Measurements from ENCODE around the gene MALRD1. TPM values are rescaled to one million over a fixed set of nuclear protein-coding genes. Genes with fewer than 3 reads are reported as not detected.

MALRD1 gene
- total and polyA plus RNA-seq, 2 donors (not counting 1 experiment from before 2014, with no cell fraction given): 0.62 to 1.7 TPM

- Histone ChIP-seq H3K27me3 (ENCODE audit: control insufficient read depth, insufficient read depth, low read length) (no peaks in the 10 kb centered on the region), H3K9ac (ENCODE audit: insufficient read depth, low read length) (no peak overlapping the region), H3K9me3 (ENCODE audit: control insufficient read depth, insufficient read depth, low read depth, low read length) (no peaks in the 10 kb centered on the region), H3K36me3 (ENCODE audit: control insufficient read depth, insufficient read depth, low read length) (no peaks in the 10 kb centered on the region), H3K79me2 (ENCODE audit: control insufficient read depth, insufficient read depth, low read length) (no peaks in the 10 kb centered on the region), H3K27ac (ENCODE audit: insufficient read depth, low read length) (no peak overlapping the region), H2AFZ (ENCODE audit: low read length) (no peak overlapping the region), H3K4me2 (ENCODE audit: extremely low read depth, insufficient read depth, low read length) (no peak overlapping the region), H4K20me1 (ENCODE audit: control insufficient read depth, extremely low read depth, insufficient read depth, low read length) (no peaks in the 10 kb centered on the region), H3K4me3 (replicated peaks in 1 of 4; ENCODE audit: control extremely low read depth in 1 of 4, insufficient read depth in 1 of 4, low read depth in 3 of 4, low read length in 4 of 4) (no peak overlapping the region), H3K4me1 (ENCODE audit: control insufficient read depth, extremely low read depth, insufficient read depth, low read length) (no peaks in the 10 kb centered on the region)
- TF ChIP-seq CTCF (conservative IDR thresholded peaks at IDR 0.05 in 1 of 2, IDR thresholded peaks at IDR 0.05 in 1 of 2; ENCODE audit: low read depth in 1 of 2, low read length in 2 of 2) (no peak), EZH2 (IDR thresholded peaks at IDR 0.05; ENCODE audit: low read length, missing control alignments) (no peak)
- DNase-seq (ENCODE audit: low read depth in 2 of 2): no peak
These were observed 280.9 kb downstream of the MALRD1 start for GRCh38 chr10:19329475-19329874.

GRCh38 chr10:19332304-19332703 lies 283.7 kb downstream of the MALRD1 start:
- no peaks in the 10 kb centered on the region for H3K4me1 ChIP-seq (ENCODE audit: control insufficient read depth, extremely low read depth, insufficient read depth, low read length)

GRCh38 chr10:19333631-19334030 lies 285.0 kb downstream of the MALRD1 start:
- no peak overlapping the region for H3K4me3 ChIP-seq (replicated peaks in 1 of 4; ENCODE audit: control extremely low read depth in 1 of 4, insufficient read depth in 1 of 4, low read depth in 3 of 4, low read length in 4 of 4)
- H3K27ac ChIP-seq (ENCODE audit: insufficient read depth, low read length): no peak overlapping the region
- H3K9me3 ChIP-seq (ENCODE audit: control insufficient read depth, insufficient read depth, low read depth, low read length): no peaks in the 10 kb centered on the region
- peak in 1 of 2 donors; percentile 23 for DNase-seq (ENCODE audit: low read depth in 2 of 2)
- H3K27me3 ChIP-seq (ENCODE audit: control insufficient read depth, insufficient read depth, low read length): no peaks in the 10 kb centered on the region
- no peaks in the 10 kb centered on the region for H4K20me1 ChIP-seq (ENCODE audit: control insufficient read depth, extremely low read depth, insufficient read depth, low read length)
- H3K4me2 ChIP-seq (ENCODE audit: extremely low read depth, insufficient read depth, low read length): no peak overlapping the region
- no peak overlapping the region for H2AFZ ChIP-seq (ENCODE audit: low read length)
- H3K4me1 ChIP-seq (ENCODE audit: control insufficient read depth, extremely low read depth, insufficient read depth, low read length): no peaks in the 10 kb centered on the region
- no peak overlapping the region for H3K9ac ChIP-seq (ENCODE audit: insufficient read depth, low read length)
- TF ChIP-seq CTCF (conservative IDR thresholded peaks at IDR 0.05 in 1 of 2, IDR thresholded peaks at IDR 0.05 in 1 of 2; ENCODE audit: low read depth in 1 of 2, low read length in 2 of 2) (no peak), EZH2 (IDR thresholded peaks at IDR 0.05; ENCODE audit: low read length, missing control alignments) (no peak)
- no peaks in the 10 kb centered on the region for H3K79me2 ChIP-seq (ENCODE audit: control insufficient read depth, insufficient read depth, low read length)
- H3K36me3 ChIP-seq (ENCODE audit: control insufficient read depth, insufficient read depth, low read length): no peaks in the 10 kb centered on the region

More at GRCh38 chr10:19332304-19332703, 283.7 kb downstream of the MALRD1 start:
- no peak overlapping the region for H2AFZ ChIP-seq (ENCODE audit: low read length)
- no peaks in the 10 kb centered on the region for H4K20me1 ChIP-seq (ENCODE audit: control insufficient read depth, extremely low read depth, insufficient read depth, low read length)
- H3K9me3 ChIP-seq (ENCODE audit: control insufficient read depth, insufficient read depth, low read depth, low read length): no peaks in the 10 kb centered on the region
- no peaks in the 10 kb centered on the region for H3K36me3 ChIP-seq (ENCODE audit: control insufficient read depth, insufficient read depth, low read length)
- no peaks in the 10 kb centered on the region for H3K27me3 ChIP-seq (ENCODE audit: control insufficient read depth, insufficient read depth, low read length)
- TF ChIP-seq CTCF (conservative IDR thresholded peaks at IDR 0.05 in 1 of 2, IDR thresholded peaks at IDR 0.05 in 1 of 2; ENCODE audit: low read depth in 1 of 2, low read length in 2 of 2): no peak
- TF ChIP-seq EZH2 (IDR thresholded peaks at IDR 0.05; ENCODE audit: low read length, missing control alignments): no peak
- no peak overlapping the region for H3K4me2 ChIP-seq (ENCODE audit: extremely low read depth, insufficient read depth, low read length)
- peak in 1 of 2 donors; percentile 76 for DNase-seq (ENCODE audit: low read depth in 2 of 2)
- H3K79me2 ChIP-seq (ENCODE audit: control insufficient read depth, insufficient read depth, low read length): no peaks in the 10 kb centered on the region
- no peak overlapping the region for H3K9ac ChIP-seq (ENCODE audit: insufficient read depth, low read length)
- H3K27ac ChIP-seq (ENCODE audit: insufficient read depth, low read length): no peak overlapping the region
- H3K4me3 ChIP-seq (replicated peaks in 1 of 4; ENCODE audit: control extremely low read depth in 1 of 4, insufficient read depth in 1 of 4, low read depth in 3 of 4, low read length in 4 of 4): no peak overlapping the region

All from fibroblast of lung (primary cell).